IPS DF 4.7 (cell line): Measurements from ENCODE around the gene ATF1.
"Not testable (repeated sequence)": the region's sequence is repeated elsewhere in the genome, so short reads cannot be mapped to it uniquely, and the experiment has no call there.

Experiments used
- DNase-seq: peaks from one replicate; pipeline ENCODE4 v3.0.0-alpha.2; 2013; ENCODE audit warnings: low spot score; ENCODE audit errors: extremely low read depth

Gene ATF1

GRCh38 chr12:50751948-50752721 is 11.8 kb upstream of the ATF1 start:
- no peak for DNase-seq

DNA sequence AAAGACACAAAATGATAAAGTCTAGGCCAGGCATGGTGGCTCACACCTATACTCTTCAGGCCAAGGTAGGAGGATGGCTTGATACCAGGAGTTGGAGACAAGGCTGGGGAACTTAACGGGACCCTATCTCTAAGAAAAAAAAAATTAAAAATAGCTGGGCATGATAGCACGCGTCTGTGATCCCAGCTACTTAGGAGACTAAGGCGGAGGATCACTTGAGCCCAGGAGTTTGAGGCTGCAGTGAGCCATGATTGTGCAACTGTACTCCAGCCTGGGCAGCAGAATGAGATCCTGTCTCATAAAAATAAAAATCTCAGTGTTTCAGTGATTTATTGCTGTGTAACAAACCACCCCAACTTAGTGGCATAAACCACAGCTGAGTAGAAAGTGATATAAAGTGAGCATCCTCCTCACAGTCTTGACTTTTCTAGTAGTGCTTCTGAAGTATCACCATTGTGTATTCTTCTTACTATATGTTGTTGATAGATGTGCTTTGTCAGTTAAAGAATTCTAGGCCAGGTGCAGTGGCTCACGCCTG is 10.6 kb upstream of the ATF1 start:
- no peak for DNase-seq

- no peak for DNase-seq
Observed at GRCh38 chr12:50764286-50765094, 589 bp downstream of the ATF1 start.

GRCh38 chr12:50765095-50765911 is 1.4 kb downstream of the ATF1 start:
- no peak for DNase-seq

DNA sequence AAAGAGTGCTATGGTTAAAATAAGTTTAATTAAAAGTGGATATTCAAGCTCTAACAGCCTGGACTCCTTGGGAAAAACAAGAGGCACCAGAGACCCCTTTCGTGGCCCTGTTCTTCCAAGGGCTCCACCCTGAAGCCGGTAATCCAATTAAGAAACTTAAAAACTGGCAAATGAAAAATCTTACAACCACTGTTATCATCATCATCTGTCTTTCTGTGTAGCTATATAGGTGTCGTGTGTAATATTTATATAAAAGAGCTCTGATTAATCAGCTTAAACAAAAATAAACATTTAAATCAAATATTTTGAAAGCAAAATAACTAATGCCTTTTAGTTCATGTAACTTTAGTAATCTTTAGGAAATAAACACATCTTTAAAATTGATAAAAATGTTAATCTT is 4.5 kb downstream of the ATF1 start:
- no peak for DNase-seq

GRCh38 chr12:50768813-50769212 is 4.9 kb downstream of the ATF1 start:
- DNase-seq = not testable (repeated sequence)

DNA sequence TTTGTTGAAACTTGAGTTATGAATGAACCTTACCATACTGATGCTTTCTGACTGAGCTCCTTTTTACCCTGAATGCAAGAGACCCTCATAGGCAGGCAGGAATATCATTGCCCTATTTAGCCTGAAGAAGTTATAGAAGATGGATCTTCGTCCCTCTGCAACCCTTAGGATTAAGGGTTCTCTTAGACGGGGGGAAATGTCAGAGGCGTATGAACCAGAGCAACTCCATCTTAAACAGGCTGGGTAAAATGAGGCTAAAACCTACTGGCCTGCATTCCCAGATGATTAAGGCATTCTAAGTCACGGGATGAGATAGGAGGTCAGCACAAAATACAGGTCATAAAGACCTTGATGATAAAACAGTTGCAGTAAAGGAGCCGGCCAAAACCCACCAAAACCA is 7.5 kb downstream of the ATF1 start:
- DNase-seq = no peak

DNA sequence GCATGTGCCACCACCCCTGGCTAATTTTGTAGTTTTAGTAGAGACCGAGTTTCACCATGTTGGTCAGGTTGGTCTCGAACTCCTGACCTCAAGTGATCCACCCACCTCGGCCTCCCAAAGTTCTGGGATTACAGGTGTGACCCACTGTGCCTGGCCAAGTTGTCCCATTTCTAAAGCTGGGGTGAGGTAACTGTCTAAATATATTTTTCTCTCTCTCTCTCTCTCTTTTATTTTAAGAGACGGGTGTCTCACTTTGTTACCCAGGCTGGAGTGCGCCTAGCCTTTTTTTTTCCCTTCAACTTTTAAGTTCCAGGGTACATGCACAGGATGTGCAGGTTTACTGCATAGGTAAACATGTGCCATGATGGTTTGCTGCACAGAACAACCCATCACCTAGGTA is 8.6 kb downstream of the ATF1 start:
- DNase-seq = no peak

- DNase-seq = no peak
Observed at GRCh38 chr12:50772877-50773276, 9.0 kb downstream of the ATF1 start.

DNA sequence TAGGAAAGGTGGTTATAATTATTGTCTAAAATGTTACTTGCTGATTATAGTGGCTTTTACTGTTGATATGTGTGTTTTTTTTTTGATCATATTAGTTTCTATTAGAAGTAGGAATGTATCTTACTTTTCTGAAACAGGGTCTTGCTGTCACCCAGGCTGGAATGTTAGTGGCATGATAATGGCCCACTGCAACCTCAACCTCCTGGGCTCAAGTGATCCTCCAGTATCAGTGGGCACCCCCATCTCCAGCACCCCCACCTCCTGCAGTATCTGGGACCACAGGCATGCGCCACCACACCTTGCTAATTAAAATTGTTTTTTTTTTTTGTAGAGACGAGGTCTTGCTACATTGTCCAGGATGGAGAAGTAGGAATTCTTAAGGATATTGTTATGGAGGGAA is 11.3 kb downstream of the ATF1 start:
- no peak for DNase-seq

DNA sequence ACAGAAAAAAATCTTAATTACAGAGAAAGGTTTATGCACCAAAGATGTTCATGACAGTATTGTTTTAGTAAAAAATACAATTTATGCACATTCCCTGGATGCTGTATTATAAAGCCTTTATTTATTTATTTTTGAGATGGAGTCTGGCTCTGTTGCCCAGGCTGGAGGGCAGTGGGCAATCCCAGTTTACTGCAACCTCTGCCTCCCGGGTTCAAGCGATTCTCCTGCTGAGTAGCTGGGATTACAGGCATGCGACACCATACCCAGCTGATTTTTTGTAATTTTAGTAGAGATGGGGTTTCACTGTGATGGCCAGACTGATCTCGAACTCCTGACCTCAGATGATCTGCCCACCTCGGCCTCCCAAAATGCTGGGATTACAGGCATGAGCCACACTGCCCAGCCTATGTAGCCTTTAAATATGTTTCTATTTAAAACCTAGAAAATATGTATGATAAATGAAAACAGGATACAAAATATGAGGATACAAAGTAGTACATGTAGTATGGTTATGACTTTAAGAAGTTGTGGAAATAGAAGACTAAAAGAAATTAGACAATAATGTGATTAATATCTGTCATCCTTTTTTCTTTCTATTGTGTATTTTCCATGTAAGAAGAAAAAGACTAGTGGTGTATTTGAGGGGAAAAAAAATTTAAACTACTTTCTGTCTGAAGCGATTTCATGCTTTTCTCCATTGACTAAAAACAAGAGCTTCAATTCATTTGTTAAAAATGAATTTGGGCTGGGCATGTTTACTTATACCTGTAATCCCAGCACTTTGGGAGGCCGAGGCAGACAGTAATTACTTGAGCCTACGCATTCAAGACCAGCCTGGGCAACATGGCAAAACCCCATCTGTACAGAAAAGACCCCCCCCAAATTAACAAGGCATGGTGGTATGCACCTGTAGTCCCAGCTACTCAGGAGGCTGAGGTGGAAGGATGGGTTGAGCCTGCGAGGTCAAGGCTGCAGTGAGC is 13.1 kb downstream of the ATF1 start:
- DNase-seq = no peak

GRCh38 chr12:50778663-50779590 is 15.0 kb downstream of the ATF1 start:
- no peak for DNase-seq

- no peak for DNase-seq
Observed at GRCh38 chr12:50780013-50780412, 16.1 kb downstream of the ATF1 start.

DNA sequence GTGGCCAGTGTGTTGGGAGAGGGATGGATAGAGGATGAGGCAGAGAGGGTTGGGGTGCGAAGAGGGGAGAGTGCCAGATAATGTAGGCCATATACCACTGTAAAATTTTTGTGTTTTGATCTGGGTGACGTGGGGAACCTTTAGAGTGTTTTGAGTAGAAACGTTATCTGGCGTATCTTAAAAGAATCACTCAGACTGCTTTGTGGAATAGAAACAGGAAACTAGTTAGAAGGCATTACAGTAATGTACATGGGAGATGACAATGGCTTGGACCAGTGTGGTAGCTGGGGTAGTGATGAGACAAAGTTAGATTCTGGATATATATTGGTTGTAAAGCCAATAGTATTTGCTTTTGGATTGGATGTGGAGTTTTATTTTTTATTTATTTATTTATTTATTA is 20.6 kb downstream of the ATF1 start:
- no peak for DNase-seq

- no peak for DNase-seq
Observed at GRCh38 chr12:50785406-50786001, 21.6 kb downstream of the ATF1 start.

- no peak for DNase-seq
Observed at GRCh38 chr12:50786498-50787231, 22.8 kb downstream of the ATF1 start.

- DNase-seq = no peak
Observed at GRCh38 chr12:50787618-50788017, 23.7 kb downstream of the ATF1 start.

GRCh38 chr12:50788561-50788960 is 24.7 kb downstream of the ATF1 start:
- no peak for DNase-seq
